Measurements from ENCODE around the gene ARPC1A. TPM values are rescaled to one million over a fixed set of nuclear protein-coding genes. Genes with fewer than 3 reads are reported as not detected.

Gene ARPC1A
- total and polyA plus RNA-seq, 2 donors (not counting 1 experiment from before 2014, with no cell fraction given) = 184 to 226 TPM

DNA sequence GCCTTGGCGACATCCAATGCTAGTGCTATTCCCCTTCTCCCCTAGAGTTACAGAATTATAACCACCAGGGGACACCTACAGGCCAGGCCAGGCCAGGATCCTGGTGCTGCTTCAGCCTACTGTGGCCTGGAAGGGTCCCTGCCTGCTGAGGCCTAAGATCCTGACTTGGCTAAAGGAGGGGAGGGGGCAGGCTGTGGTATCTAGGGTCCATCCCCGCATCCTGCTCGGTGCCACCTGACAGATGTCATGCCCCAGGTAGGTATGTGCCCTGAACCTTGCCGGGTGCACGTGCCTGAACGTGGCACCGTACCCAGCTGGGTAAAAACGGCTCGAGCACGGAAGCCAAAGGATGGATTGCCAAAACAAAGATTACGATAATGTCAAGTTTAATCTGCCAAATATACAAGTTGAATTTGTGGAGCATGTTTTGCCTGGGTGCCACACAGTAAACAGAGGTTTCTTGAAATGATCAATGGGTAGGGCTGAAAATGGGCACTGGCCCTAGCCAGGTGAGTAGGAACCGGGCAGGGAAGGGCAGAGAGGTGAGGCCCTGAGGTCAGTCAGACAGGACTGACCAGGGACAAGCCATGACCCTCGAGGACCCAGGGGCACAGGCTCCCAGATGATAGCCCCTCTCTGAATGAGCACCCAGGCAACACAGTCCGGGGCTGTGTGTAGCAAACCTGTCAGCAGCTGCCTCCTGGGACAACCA lies 70.1 kb downstream of the ARPC1A start:
- Histone ChIP-seq H3K36me3 (ENCODE audit: control insufficient read depth, insufficient read depth, low read length) (peaks cover 44% of the 10 kb centered on the region), H3K79me2 (ENCODE audit: control insufficient read depth, insufficient read depth, low read length) (peaks cover 4% of the 10 kb centered on the region), H3K4me1 (ENCODE audit: control insufficient read depth, extremely low read depth, insufficient read depth, low read length) (peaks cover 11% of the 10 kb centered on the region), H3K4me2 (ENCODE audit: extremely low read depth, insufficient read depth, low read length) (no peak overlapping the region), H3K27ac (ENCODE audit: insufficient read depth, low read length) (no peak overlapping the region), H3K9me3 (ENCODE audit: control insufficient read depth, insufficient read depth, low read depth, low read length) (no peaks in the 10 kb centered on the region), H4K20me1 (ENCODE audit: control insufficient read depth, extremely low read depth, insufficient read depth, low read length) (no peaks in the 10 kb centered on the region), H3K27me3 (ENCODE audit: control insufficient read depth, insufficient read depth, low read length) (no peaks in the 10 kb centered on the region), H3K4me3 (replicated peaks in 1 of 4; ENCODE audit: control extremely low read depth in 1 of 4, insufficient read depth in 1 of 4, low read depth in 3 of 4, low read length in 4 of 4) (no peak overlapping the region), H3K9ac (ENCODE audit: insufficient read depth, low read length) (no peak overlapping the region), H2AFZ (ENCODE audit: low read length) (no peak overlapping the region)
- no peak for DNase-seq (ENCODE audit: low read depth in 2 of 2)
- no peak for TF ChIP-seq EZH2 (IDR thresholded peaks at IDR 0.05; ENCODE audit: low read length, missing control alignments)
- TF ChIP-seq, protein P1, sequence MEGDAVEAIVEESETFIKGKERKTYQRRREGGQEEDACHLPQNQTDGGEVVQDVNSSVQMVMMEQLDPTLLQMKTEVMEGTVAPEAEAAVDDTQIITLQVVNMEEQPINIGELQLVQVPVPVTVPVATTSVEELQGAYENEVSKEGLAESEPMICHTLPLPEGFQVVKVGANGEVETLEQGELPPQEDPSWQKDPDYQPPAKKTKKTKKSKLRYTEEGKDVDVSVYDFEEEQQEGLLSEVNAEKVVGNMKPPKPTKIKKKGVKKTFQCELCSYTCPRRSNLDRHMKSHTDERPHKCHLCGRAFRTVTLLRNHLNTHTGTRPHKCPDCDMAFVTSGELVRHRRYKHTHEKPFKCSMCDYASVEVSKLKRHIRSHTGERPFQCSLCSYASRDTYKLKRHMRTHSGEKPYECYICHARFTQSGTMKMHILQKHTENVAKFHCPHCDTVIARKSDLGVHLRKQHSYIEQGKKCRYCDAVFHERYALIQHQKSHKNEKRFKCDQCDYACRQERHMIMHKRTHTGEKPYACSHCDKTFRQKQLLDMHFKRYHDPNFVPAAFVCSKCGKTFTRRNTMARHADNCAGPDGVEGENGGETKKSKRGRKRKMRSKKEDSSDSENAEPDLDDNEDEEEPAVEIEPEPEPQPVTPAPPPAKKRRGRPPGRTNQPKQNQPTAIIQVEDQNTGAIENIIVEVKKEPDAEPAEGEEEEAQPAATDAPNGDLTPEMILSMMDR (conservative IDR thresholded peaks at IDR 0.05 in 1 of 2, IDR thresholded peaks at IDR 0.05 in 1 of 2; ENCODE audit: low read depth in 1 of 2, low read length in 2 of 2) = no peak

DNA sequence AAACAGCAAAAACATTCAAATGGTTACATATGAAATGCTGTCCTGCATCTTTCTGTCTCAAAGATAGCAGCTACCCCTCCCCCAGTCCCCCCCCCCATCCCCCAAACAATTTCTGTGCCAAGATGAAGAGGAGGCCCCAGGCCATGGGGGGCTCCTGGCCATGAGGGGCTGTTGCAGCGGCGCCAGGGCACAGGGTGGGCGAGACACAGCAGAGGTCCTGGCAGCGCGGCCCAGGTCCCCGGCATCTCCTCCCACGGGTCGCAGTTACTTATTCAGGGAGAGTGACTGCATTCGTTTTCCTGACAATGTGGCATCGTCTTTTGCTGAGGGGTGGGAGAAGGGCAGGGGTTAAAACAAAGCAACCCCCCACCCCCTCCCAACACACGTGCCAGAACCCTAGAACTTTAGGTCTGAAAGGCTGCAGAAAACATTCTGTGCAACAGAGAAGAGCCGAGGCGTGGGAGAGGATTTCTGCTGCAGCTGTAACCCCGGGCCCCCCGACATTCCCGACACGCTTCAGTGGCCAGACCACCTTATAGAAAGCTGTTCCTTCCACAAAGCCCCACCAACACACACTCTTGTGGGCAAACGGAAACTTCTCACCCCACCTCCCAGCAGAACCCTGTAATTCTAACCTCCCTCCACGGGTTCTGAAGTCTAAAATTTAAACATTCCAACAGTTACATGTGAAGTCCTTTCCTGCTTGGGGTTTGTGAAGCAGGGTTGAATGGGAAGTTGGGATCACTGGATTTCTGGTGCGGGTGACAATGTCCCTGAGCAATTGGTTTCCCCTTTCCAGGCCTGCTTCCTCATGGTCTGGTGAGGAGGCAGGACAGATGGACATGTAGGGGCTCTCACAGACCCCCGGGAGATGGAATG lies 71.0 kb downstream of the ARPC1A start:
- Histone ChIP-seq H3K27ac (ENCODE audit: insufficient read depth, low read length) (no peak overlapping the region), H3K36me3 (ENCODE audit: control insufficient read depth, insufficient read depth, low read length) (peaks cover 43% of the 10 kb centered on the region), H3K9me3 (ENCODE audit: control insufficient read depth, insufficient read depth, low read depth, low read length) (no peaks in the 10 kb centered on the region), H3K27me3 (ENCODE audit: control insufficient read depth, insufficient read depth, low read length) (no peaks in the 10 kb centered on the region), H4K20me1 (ENCODE audit: control insufficient read depth, extremely low read depth, insufficient read depth, low read length) (no peaks in the 10 kb centered on the region), H3K9ac (ENCODE audit: insufficient read depth, low read length) (no peak overlapping the region), H2AFZ (ENCODE audit: low read length) (no peak overlapping the region), H3K4me3 (replicated peaks in 1 of 4; ENCODE audit: control extremely low read depth in 1 of 4, insufficient read depth in 1 of 4, low read depth in 3 of 4, low read length in 4 of 4) (no peak overlapping the region), H3K79me2 (ENCODE audit: control insufficient read depth, insufficient read depth, low read length) (peaks cover 5% of the 10 kb centered on the region), H3K4me2 (ENCODE audit: extremely low read depth, insufficient read depth, low read length) (no peak overlapping the region), H3K4me1 (ENCODE audit: control insufficient read depth, extremely low read depth, insufficient read depth, low read length) (peaks cover 11% of the 10 kb centered on the region)
- no peak for DNase-seq (ENCODE audit: low read depth in 2 of 2)
- no peak for TF ChIP-seq EZH2 (IDR thresholded peaks at IDR 0.05; ENCODE audit: low read length, missing control alignments)
- TF ChIP-seq, protein P1 (conservative IDR thresholded peaks at IDR 0.05 in 1 of 2, IDR thresholded peaks at IDR 0.05 in 1 of 2; ENCODE audit: low read depth in 1 of 2, low read length in 2 of 2) = no peak

DNA sequence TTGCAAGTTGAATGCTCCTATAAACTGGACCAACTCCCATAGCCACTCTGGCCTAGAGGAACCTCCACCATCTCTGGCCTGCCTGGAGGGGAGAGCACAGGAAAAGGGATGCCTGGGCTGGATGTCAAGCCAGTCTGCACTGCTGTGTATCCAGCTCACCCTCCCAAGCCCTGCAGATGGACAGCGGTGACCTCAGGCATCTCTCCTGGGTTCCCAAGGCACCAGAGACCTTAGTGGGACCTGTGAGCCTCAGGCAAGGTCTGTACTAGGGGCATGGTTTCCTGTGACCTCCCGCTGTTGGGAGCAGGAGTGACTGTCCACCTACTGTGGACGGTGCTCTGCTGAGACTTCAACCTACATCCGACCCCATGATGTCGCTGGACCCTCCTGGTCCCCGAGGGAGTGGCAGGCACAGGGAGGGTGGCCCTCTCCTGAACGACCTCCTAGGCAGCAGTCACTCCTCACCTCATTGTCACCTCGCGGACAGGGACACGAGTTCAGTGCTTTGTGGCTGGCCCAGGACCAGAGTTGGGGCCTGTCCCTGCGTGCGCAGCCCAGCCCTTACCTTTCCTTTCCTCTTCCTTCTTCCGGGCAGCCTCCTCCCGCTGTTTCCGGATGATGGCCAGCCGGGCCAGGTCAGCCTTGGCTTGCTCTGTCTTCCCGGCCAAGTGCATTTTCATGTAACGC lies 71.7 kb downstream of the ARPC1A start:
- Histone ChIP-seq H3K9ac (ENCODE audit: insufficient read depth, low read length) (no peak overlapping the region), H3K4me3 (replicated peaks in 1 of 4; ENCODE audit: control extremely low read depth in 1 of 4, insufficient read depth in 1 of 4, low read depth in 3 of 4, low read length in 4 of 4) (no peak overlapping the region), H3K27ac (ENCODE audit: insufficient read depth, low read length) (no peak overlapping the region), H3K9me3 (ENCODE audit: control insufficient read depth, insufficient read depth, low read depth, low read length) (no peaks in the 10 kb centered on the region), H3K4me1 (ENCODE audit: control insufficient read depth, extremely low read depth, insufficient read depth, low read length) (peaks cover 8% of the 10 kb centered on the region), H3K27me3 (ENCODE audit: control insufficient read depth, insufficient read depth, low read length) (no peaks in the 10 kb centered on the region), H3K36me3 (ENCODE audit: control insufficient read depth, insufficient read depth, low read length) (peaks cover 38% of the 10 kb centered on the region), H2AFZ (ENCODE audit: low read length) (no peak overlapping the region), H4K20me1 (ENCODE audit: control insufficient read depth, extremely low read depth, insufficient read depth, low read length) (no peaks in the 10 kb centered on the region), H3K4me2 (ENCODE audit: extremely low read depth, insufficient read depth, low read length) (no peak overlapping the region), H3K79me2 (ENCODE audit: control insufficient read depth, insufficient read depth, low read length) (peaks cover 5% of the 10 kb centered on the region)
- DNase-seq (ENCODE audit: low read depth in 2 of 2) = no peak
- TF ChIP-seq, protein P1 (conservative IDR thresholded peaks at IDR 0.05 in 1 of 2, IDR thresholded peaks at IDR 0.05 in 1 of 2; ENCODE audit: low read depth in 1 of 2, low read length in 2 of 2) = no peak
- no peak for TF ChIP-seq EZH2 (IDR thresholded peaks at IDR 0.05; ENCODE audit: low read length, missing control alignments)

Data from fibroblast of lung (primary cell).